ENCODE measurements around the gene CEBPB. TPM values are rescaled to one million over a fixed set of nuclear protein-coding genes. Genes with fewer than 3 reads are reported as not detected.

CEBPB gene
- total and polyA plus RNA-seq, 2 experiments from 2014 or later = 22.0 to 22.9 TPM

GRCh38 chr20:50196896-50197295 lies 6.3 kb downstream of the CEBPB start:
- TF ChIP-seq CTCF (IDR thresholded peaks at IDR 0.05; ENCODE audit: low read depth, low read length) = no peak
- Histone ChIP-seq H3K36me3 (no peaks in the 10 kb centered on the region), H3K9me3 (ENCODE audit: low read depth) (no peaks in the 10 kb centered on the region), H3K4me1 (ENCODE audit: low read depth) (peaks cover 8% of the 10 kb centered on the region), H3K27me3 (no peaks in the 10 kb centered on the region), H3K4me3 (no peak overlapping the region), H3K27ac (no peak overlapping the region)
- DNase-seq (ENCODE audit: low read depth in 1 of 2, low spot score in 1 of 2) = no peak

- H3K36me3 ChIP-seq = no peaks in the 10 kb centered on the region
- H3K4me3 ChIP-seq = no peak overlapping the region
- H3K9me3 ChIP-seq (ENCODE audit: low read depth) = no peaks in the 10 kb centered on the region
- no peak overlapping the region for H3K27ac ChIP-seq
- DNase-seq (ENCODE audit: low read depth in 1 of 2, low spot score in 1 of 2) = no peak
- H3K27me3 ChIP-seq = no peaks in the 10 kb centered on the region
- peaks cover 4% of the 10 kb centered on the region for H3K4me1 ChIP-seq (ENCODE audit: low read depth)
- no peak for TF ChIP-seq CTCF (IDR thresholded peaks at IDR 0.05; ENCODE audit: low read depth, low read length)
Observed at GRCh38 chr20:50197463-50198179, 7.0 kb downstream of the CEBPB start.

GRCh38 chr20:50198180-50198666 lies 7.6 kb downstream of the CEBPB start:
- Histone ChIP-seq H3K36me3 (no peaks in the 10 kb centered on the region), H3K9me3 (ENCODE audit: low read depth) (no peaks in the 10 kb centered on the region), H3K27me3 (no peaks in the 10 kb centered on the region), H3K4me3 (no peak overlapping the region), H3K27ac (no peak overlapping the region), H3K4me1 (ENCODE audit: low read depth) (no peaks in the 10 kb centered on the region)
- TF ChIP-seq CTCF (IDR thresholded peaks at IDR 0.05; ENCODE audit: low read depth, low read length) = no peak
- no peak for DNase-seq (ENCODE audit: low read depth in 1 of 2, low spot score in 1 of 2)

GRCh38 chr20:50198716-50199115 lies 8.1 kb downstream of the CEBPB start:
- no peak overlapping the region for H3K27ac ChIP-seq
- H3K4me1 ChIP-seq (ENCODE audit: low read depth) = no peaks in the 10 kb centered on the region
- TF ChIP-seq CTCF (IDR thresholded peaks at IDR 0.05; ENCODE audit: low read depth, low read length) = no peak
- no peak overlapping the region for H3K4me3 ChIP-seq
- DNase-seq (ENCODE audit: low read depth in 1 of 2, low spot score in 1 of 2) = no peak
- H3K9me3 ChIP-seq (ENCODE audit: low read depth) = no peaks in the 10 kb centered on the region
- H3K27me3 ChIP-seq = no peaks in the 10 kb centered on the region
- no peaks in the 10 kb centered on the region for H3K36me3 ChIP-seq

- Histone ChIP-seq H3K27ac (no peak overlapping the region), H3K4me3 (no peak overlapping the region), H3K4me1 (ENCODE audit: low read depth) (no peaks in the 10 kb centered on the region), H3K27me3 (no peaks in the 10 kb centered on the region), H3K36me3 (no peaks in the 10 kb centered on the region), H3K9me3 (ENCODE audit: low read depth) (no peaks in the 10 kb centered on the region)
- TF ChIP-seq CTCF (IDR thresholded peaks at IDR 0.05; ENCODE audit: low read depth, low read length) = no peak
- DNase-seq (ENCODE audit: low read depth in 1 of 2, low spot score in 1 of 2) = no peak
Observed at GRCh38 chr20:50199703-50200102, 9.1 kb downstream of the CEBPB start.
